K562 (cell line): ENCODE data around the gene LITAF. TPM values are rescaled to one million over a fixed set of nuclear protein-coding genes. Genes with fewer than 3 reads are reported as not detected.

ENCODE experiments used
- CBX1 ChIP-seq: sonication (generic); IDR thresholded peaks from 2 replicates; pipeline ENCODE4 v1.6.1; 2016; ENCODE audit warnings: antibody characterized with exemption, low read depth, mild to moderate bottlenecking
- CREBBP ChIP-seq: IDR thresholded peaks from one replicate; pipeline ENCODE4 v1.6.1; 2012; ENCODE audit warnings: low read depth, mild to moderate bottlenecking, control low read depth, inconsistent platforms, low read length
- FOXJ3 ChIP-seq: sonication (generic); formaldehyde crosslinking; IDR thresholded peaks from 2 replicates; pipeline ENCODE4 v1.4.0; 2020; ENCODE audit warnings: mild to moderate bottlenecking, missing genetic modification reagents
- MECOM ChIP-seq: fragments of 250-450 bp; sonication (Bioruptor Pico); IDR thresholded peaks from 2 replicates; pipeline ENCODE4 v1.8.0; 2022; ENCODE audit warnings: inconsistent platforms
- MTA1 ChIP-seq: fragments of 450-650 bp; IDR thresholded peaks from 2 replicates; pipeline ENCODE4 v1.6.1; 2017; ENCODE audit warnings: borderline replicate concordance
- NCOR1 ChIP-seq: fragments of 450-650 bp; IDR thresholded peaks from 2 replicates; pipeline ENCODE4 v1.6.1; 2016; ENCODE audit warnings: mild to moderate bottlenecking, moderate library complexity
- NEUROD1 ChIP-seq: fragments of 150-350 bp; IDR thresholded peaks from 2 replicates; pipeline ENCODE4 v1.6.1; 2014; ENCODE audit warnings: borderline replicate concordance, low read length, low read depth; ENCODE audit not compliant: partially characterized antibody
- NR3C1 ChIP-seq: sonication (generic); formaldehyde crosslinking; IDR thresholded peaks from 2 replicates; pipeline ENCODE4 v1.8.1; 2022; ENCODE audit warnings: missing genetic modification reagents
- POLR2G ChIP-seq: fragments of 200-400 bp; formaldehyde crosslinking; IDR thresholded peaks from 2 replicates; pipeline ENCODE4 v1.6.1; 2017; ENCODE audit warnings: low read depth, mild to moderate bottlenecking, antibody characterized with exemption, low read length, moderate library complexity
- PRDM10 ChIP-seq: fragments of 450-650 bp; IDR thresholded peaks from 2 replicates; pipeline ENCODE4 v1.6.1; 2018; ENCODE audit not compliant: partially characterized antibody
- PTRF ChIP-seq: fragments of 450-650 bp; IDR thresholded peaks from 2 replicates; pipeline ENCODE4 v1.6.1; 2016; ENCODE audit warnings: mild to moderate bottlenecking, missing genetic modification characterization, missing compliant biosample characterization
- SAFB2 ChIP-seq: fragments of 200-400 bp; formaldehyde crosslinking; IDR thresholded peaks from 2 replicates; pipeline ENCODE4 v1.6.1; 2018; ENCODE audit warnings: borderline replicate concordance, low read length, low read depth, moderate library complexity; ENCODE audit not compliant: severe bottlenecking
- SIX5 ChIP-seq, 2 experiments: IDR thresholded peaks; 2 replicates each; pipeline ENCODE4 v1.6.1; 2011; ENCODE audit warnings: low read length in 2 of 2, borderline replicate concordance in 1 of 2, low read depth in 1 of 2, mild to moderate bottlenecking in 1 of 2, moderate library complexity in 1 of 2; ENCODE audit not compliant: insufficient read depth in 1 of 2
- TFAM ChIP-seq: fragments of 250-450 bp; sonication (Bioruptor Pico); conservative IDR thresholded peaks from 2 replicates; pipeline ENCODE4 v1.5.0; 2021; ENCODE audit warnings: mild to moderate bottlenecking, moderate library complexity
- ZBTB26 ChIP-seq: fragments of 450-650 bp; formaldehyde crosslinking; IDR thresholded peaks from 2 replicates; pipeline ENCODE4 v1.4.0; 2022; ENCODE audit warnings: missing genetic modification characterization
- ZNF224 ChIP-seq: sonication (generic); formaldehyde crosslinking; IDR thresholded peaks from 2 replicates; pipeline ENCODE4 v1.8.0; 2022; ENCODE audit warnings: mild to moderate bottlenecking, missing genetic modification reagents
- ZNF239 ChIP-seq: fragments of 250-450 bp; sonication (Bioruptor Pico); IDR thresholded peaks from 2 replicates; pipeline ENCODE4 v1.4.0; 2020; ENCODE audit warnings: mild to moderate bottlenecking
- polyA plus RNA-seq, 8 experiments: library from polyadenylated mRNA; depleted of rRNA in 4 of 8; stranded (reverse) in 5 of 8; unstranded in 3 of 8; fragments of >200 nt; fragmentation: Nextera tagmentation in 2 of 8; fragmentation: Illumina TruSeq in 1 of 8; extraction: Ambion mirVana in 2 of 8; extraction: Trizol in 1 of 8; gene quantifications; 2 replicates each; pipeline versions ENCODE4 v1.2.1 to v1.2.3, GENCODE V29; 2011 to 2014; ENCODE audit warnings: inconsistent platforms in 1 of 8, missing spikeins in 1 of 8
- total RNA-seq, 7 experiments: library from RNA; depleted of rRNA in 6 of 7; stranded (reverse); fragments of >200 nt in 6 of 7; fragmentation: Illumina TruSeq in 2 of 7; extraction: Trizol in 2 of 7; gene quantifications; 2 replicates each; pipeline versions ENCODE4 v1.2.1 to v1.2.3, GENCODE V29; 2011 to 2021; ENCODE audit warnings: low replicate concordance in 1 of 7
- TF ChIP-seq, protein P1 (sequence below): fragments of 250-450 bp; sonication (Bioruptor Pico); IDR thresholded peaks from 2 replicates; pipeline ENCODE4 v1.4.0; 2020; ENCODE audit warnings: mild to moderate bottlenecking, moderate library complexity
- TF ChIP-seq, protein P2 (sequence below): sonication (generic); formaldehyde crosslinking; IDR thresholded peaks from 2 replicates; pipeline ENCODE4 v1.5.0; 2020; ENCODE audit warnings: missing genetic modification reagents

Gene LITAF
- total and polyA plus RNA-seq, 9 of the 15 experiments (the other 6 are each of a cell fraction or from before 2014, with no cell fraction given): 4.1 to 17.8 (median 11.9) TPM

DNA sequence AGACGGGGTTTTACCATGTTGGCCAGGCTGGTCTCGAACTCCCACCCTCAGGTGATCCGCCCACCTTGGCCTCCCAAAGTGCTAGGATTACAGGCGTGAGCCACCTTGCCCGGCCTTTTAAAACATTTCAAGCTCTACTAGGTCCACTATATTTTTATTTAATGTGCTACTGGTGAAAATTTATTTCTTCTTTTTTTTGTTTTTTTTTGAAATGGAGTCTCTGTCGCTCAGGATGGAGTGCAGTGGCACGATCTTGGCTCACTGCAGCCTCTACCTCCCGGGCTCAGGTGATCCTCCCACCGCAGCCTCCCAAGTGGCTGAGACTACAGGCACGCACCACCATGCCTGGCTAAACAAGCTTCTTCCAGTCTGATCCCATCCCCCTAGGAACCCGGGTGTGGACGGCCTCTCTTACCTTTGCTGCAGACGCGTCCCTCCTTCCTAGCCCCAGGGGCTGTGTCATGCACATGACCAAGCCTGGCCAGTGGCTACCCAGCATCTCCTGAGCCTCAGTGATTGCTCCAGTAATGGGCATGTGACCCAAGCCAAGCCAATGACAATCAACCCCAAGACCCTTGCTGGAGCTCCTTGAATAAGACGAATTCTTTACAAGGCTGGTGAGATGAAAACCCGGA lies 40.1 kb upstream of the LITAF start (continued):
- TF ChIP-seq CREBBP (no peak), FOXJ3 (no peak), PTRF (peak; percentile 65; the same call in 1 of the 2 replicates), TFAM (CRISPR knock-in tag) (no peak), SIX5 (IDR thresholded peaks at IDR 0.05; ENCODE audit: borderline replicate concordance in 1 of 2, insufficient read depth in 1 of 2, low read depth in 1 of 2, low read length in 2 of 2) (no peak), PRDM10 (no peak), ZBTB26 (CRISPR knock-in tag) (no peak), POLR2G (no peak), ZNF239 (CRISPR knock-in tag) (no peak), MECOM (CRISPR knock-in tag) (peak; percentile 76), CBX1 (no peak), NR3C1 (CRISPR knock-in tag) (no peak), MTA1 (no peak), ZNF224 (no peak), NEUROD1 (no peak), SAFB2 (no peak), NCOR1 (no peak)
- TF ChIP-seq, protein P1, sequence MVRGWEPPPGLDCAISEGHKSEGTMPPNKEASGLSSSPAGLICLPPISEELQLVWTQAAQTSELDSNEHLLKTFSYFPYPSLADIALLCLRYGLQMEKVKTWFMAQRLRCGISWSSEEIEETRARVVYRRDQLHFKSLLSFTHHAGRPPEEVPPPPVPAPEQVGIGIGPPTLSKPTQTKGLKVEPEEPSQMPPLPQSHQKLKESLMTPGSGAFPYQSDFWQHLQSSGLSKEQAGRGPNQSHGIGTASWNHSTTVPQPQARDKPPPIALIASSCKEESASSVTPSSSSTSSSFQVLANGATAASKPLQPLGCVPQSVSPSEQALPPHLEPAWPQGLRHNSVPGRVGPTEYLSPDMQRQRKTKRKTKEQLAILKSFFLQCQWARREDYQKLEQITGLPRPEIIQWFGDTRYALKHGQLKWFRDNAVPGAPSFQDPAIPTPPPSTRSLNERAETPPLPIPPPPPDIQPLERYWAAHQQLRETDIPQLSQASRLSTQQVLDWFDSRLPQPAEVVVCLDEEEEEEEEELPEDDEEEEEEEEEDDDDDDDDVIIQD (CRISPR knock-in tag): no peak
- TF ChIP-seq, protein P2, sequence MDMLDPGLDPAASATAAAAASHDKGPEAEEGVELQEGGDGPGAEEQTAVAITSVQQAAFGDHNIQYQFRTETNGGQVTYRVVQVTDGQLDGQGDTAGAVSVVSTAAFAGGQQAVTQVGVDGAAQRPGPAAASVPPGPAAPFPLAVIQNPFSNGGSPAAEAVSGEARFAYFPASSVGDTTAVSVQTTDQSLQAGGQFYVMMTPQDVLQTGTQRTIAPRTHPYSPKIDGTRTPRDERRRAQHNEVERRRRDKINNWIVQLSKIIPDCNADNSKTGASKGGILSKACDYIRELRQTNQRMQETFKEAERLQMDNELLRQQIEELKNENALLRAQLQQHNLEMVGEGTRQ (CRISPR knock-in tag): peak; percentile 75
